ENCODE measurements around the gene FER. TPM values are rescaled to one million over a fixed set of nuclear protein-coding genes. Genes with fewer than 3 reads are reported as not detected.

The FER gene
- total and polyA plus RNA-seq, 2 of the 8 experiments (the other 6 are each of a cell fraction or from before 2014, with no cell fraction given), result 1.3 to 15.8 TPM

DNA sequence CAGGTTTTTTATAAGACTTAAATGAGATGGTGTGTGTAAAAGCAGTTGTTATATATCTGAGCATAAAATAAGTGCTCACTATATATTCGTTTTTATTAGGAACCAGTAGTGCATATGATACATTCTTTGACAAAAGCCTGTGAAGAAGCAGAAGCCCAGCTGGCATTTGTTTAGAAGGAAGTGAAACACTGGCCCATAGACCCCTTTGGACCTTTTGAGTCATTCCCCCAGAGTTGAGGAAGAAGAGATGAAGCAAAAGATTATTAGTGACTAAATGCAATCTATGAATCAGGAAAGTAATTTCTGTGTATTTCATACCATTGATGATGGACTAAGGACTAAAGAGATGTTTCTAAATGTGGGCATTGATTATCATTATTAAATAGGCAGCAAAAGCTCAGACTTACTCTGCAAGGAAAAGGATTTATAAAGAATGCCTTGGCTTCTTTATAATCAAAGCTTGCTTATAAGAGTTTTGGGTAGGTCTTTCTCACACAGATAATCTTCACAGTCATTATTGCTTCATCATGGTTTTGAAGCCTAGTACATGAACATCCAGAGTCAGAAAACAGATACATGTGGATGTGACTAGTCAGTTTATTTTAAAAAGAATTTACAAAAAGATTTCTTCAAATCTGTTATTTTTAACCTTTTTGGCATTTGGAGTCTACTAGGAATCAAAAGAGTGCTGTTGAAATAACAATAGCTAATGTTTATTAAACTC is 16.9 kb upstream of the FER start:
- Histone ChIP-seq H2BK20ac (ENCODE audit: low read length) (no peak overlapping the region), H3K23ac (ENCODE audit: insufficient read length) (no peak overlapping the region), H2AK5ac (ENCODE audit: low read depth, low read length) (no peak overlapping the region), H3K79me2 (ENCODE audit: control insufficient read depth in 1 of 2, insufficient read depth in 2 of 2, low read length in 2 of 2) (no peaks in the 10 kb centered on the region), H2BK15ac (ENCODE audit: low read length) (no peak overlapping the region), H4K8ac (ENCODE audit: extremely low read depth, insufficient read depth, low read length) (no peak overlapping the region), H3K27ac (ENCODE audit: low read depth, low read length) (no peak overlapping the region), H3K4me1 (replicated peaks in 1 of 4; ENCODE audit: control insufficient read depth in 3 of 4, insufficient read depth in 4 of 4, low read length in 3 of 4) (peaks cover 0 to 4% (median 3%) of the 10 kb centered on the region in 4 experiments; a peak in 3 of 7 replicates), H2BK12ac (ENCODE audit: low read depth, low read length) (no peak overlapping the region), H4K20me1 (replicated peaks in 1 of 2; ENCODE audit: control insufficient read depth in 1 of 2, insufficient read depth in 2 of 2, low read length in 2 of 2) (no peaks in the 10 kb centered on the region), H3K79me1 (ENCODE audit: low read depth, low read length) (no peaks in the 10 kb centered on the region), H3K4me3 (ENCODE audit: extremely low read depth in 1 of 4, insufficient read depth in 2 of 4, low read depth in 3 of 4, low read length in 4 of 4) (no peak overlapping the region), H3K23me2 (ENCODE audit: low read depth, low read length) (no peaks in the 10 kb centered on the region; the same call in 1 of the 2 replicates), H3K4ac (replicated peaks; ENCODE audit: insufficient read length, low read depth, low read length) (no peak overlapping the region), H3K4me2 (ENCODE audit: insufficient read depth in 1 of 2, low read depth in 2 of 2, low read length in 2 of 2) (no peak overlapping the region), H3K56ac (replicated peaks; ENCODE audit: insufficient read length, low read depth, low read length) (no peak overlapping the region), H4K5ac (ENCODE audit: insufficient read length, low read depth, low read length) (no peak overlapping the region), H3K9me3 (ENCODE audit: insufficient read depth in 2 of 2, low read depth in 1 of 2, low read length in 1 of 2) (no peaks in the 10 kb centered on the region), H3K9ac (replicated peaks in 1 of 4; ENCODE audit: extremely low read depth in 1 of 4, low read depth in 3 of 4, low read length in 3 of 4) (no peak overlapping the region), H2AFZ (ENCODE audit: low read length) (no peak overlapping the region), H3K18ac (ENCODE audit: extremely low read depth, low read length) (no peak overlapping the region), H4K91ac (replicated peaks; ENCODE audit: insufficient read length, low read length) (no peak overlapping the region), H2BK120ac (replicated peaks; ENCODE audit: low read depth, low read length) (no peak overlapping the region), H3K36me3 (ENCODE audit: control insufficient read depth in 2 of 4, insufficient read depth in 4 of 4, low read length in 3 of 4) (no peaks in the 10 kb centered on the region), H3K27me3 (replicated peaks in 1 of 4; ENCODE audit: control insufficient read depth in 3 of 4, extremely low read depth in 1 of 4, insufficient read depth in 3 of 4, low read length in 3 of 4) (no peaks in the 10 kb centered on the region), H3K14ac (ENCODE audit: insufficient read length) (no peak overlapping the region), H2BK5ac (ENCODE audit: low read depth, low read length) (no peak overlapping the region)
- no peak for DNase-seq (ENCODE audit: low read depth in 1 of 2, low spot score in 2 of 2)
- CTCF ChIA-PET (ENCODE audit: partially characterized antibody), result interaction anchor here (0.6 to 1.9 kb wide), 5 partner anchors 11 to 196 kb away, joined by 3 to 7 read pairs (median 3); no protein-coding TSS in a partner anchor
- WGBS, 2 experiments (ENCODE audit: extremely low coverage in 1 of 2, insufficient coverage in 1 of 2, insufficient read length in 1 of 2, insufficient replicate concordance in 2 of 2, low coverage in 1 of 2, low lambda C conversion rate in 2 of 2, missing lambda C conversion rate in 1 of 2), result 40% methylated on average over 1 of the region's 1 CpG; no CpG with 5 or more reads in 1 of the 2 experiments
- POLR2A ChIA-PET (ENCODE audit: partially characterized antibody), result interaction anchor here (1.5 to 2.0 kb wide), 3 partner anchors 9 to 18 kb away, joined by 3 to 9 read pairs (median 6); no protein-coding TSS in a partner anchor
- no peak for FAIRE-seq
- TF ChIP-seq KDM5A (IDR thresholded peaks at IDR 0.05; ENCODE audit: low read length) (no peak), SP1 (IDR thresholded peaks at IDR 0.05; ENCODE audit: low read depth, low read length) (no peak), CHD1 (IDR thresholded peaks at IDR 0.05; ENCODE audit: low read depth, low read length) (no peak), TEAD4 (IDR thresholded peaks at IDR 0.05; ENCODE audit: low read depth, low read length) (no peak), GABPA (IDR thresholded peaks at IDR 0.05; ENCODE audit: borderline replicate concordance, insufficient read depth, low read length) (no peak), RNF2 (IDR thresholded peaks at IDR 0.05; ENCODE audit: borderline replicate concordance, low read depth, low read length, missing control alignments, poor library complexity, severe bottlenecking) (no peak), CEBPB (IDR thresholded peaks at IDR 0.05; ENCODE audit: low read depth, low read length) (no peak), TAF1 (IDR thresholded peaks at IDR 0.05; ENCODE audit: low read depth, low read length) (no peak), SP4 (IDR thresholded peaks at IDR 0.05; ENCODE audit: low read length) (no peak)
- TF ChIP-seq, protein P1, sequence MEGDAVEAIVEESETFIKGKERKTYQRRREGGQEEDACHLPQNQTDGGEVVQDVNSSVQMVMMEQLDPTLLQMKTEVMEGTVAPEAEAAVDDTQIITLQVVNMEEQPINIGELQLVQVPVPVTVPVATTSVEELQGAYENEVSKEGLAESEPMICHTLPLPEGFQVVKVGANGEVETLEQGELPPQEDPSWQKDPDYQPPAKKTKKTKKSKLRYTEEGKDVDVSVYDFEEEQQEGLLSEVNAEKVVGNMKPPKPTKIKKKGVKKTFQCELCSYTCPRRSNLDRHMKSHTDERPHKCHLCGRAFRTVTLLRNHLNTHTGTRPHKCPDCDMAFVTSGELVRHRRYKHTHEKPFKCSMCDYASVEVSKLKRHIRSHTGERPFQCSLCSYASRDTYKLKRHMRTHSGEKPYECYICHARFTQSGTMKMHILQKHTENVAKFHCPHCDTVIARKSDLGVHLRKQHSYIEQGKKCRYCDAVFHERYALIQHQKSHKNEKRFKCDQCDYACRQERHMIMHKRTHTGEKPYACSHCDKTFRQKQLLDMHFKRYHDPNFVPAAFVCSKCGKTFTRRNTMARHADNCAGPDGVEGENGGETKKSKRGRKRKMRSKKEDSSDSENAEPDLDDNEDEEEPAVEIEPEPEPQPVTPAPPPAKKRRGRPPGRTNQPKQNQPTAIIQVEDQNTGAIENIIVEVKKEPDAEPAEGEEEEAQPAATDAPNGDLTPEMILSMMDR (IDR thresholded peaks at IDR 0.05; ENCODE audit: control extremely low read depth in 1 of 3, insufficient read depth in 1 of 3, low read depth in 1 of 3, low read length in 3 of 3), result no peak
